T-helper 9 cell (primary cell): ENCODE data around the gene PPP2R2B.

Experiments used
- DNase-seq: peaks from one replicate; pipeline ENCODE4 v3.0.0-alpha.2; 2020

The PPP2R2B gene

GRCh38 chr5:146778795-146779194 is 99.8 kb downstream of the PPP2R2B start:
- no peak for DNase-seq

- DNase-seq, result no peak
Observed at GRCh38 chr5:146778261-146778660, 100.3 kb downstream of the PPP2R2B start.

GRCh38 chr5:146772881-146773466 is 105.6 kb downstream of the PPP2R2B start:
- DNase-seq, result no peak

GRCh38 chr5:146770980-146771379 is 107.6 kb downstream of the PPP2R2B start:
- no peak for DNase-seq

- no peak for DNase-seq
Observed at GRCh38 chr5:146770546-146770945, 108.0 kb downstream of the PPP2R2B start.

GRCh38 chr5:146767534-146767933 is 111.0 kb downstream of the PPP2R2B start:
- DNase-seq, result no peak

- DNase-seq, result no peak
Observed at GRCh38 chr5:146766013-146766412, 112.5 kb downstream of the PPP2R2B start.

GRCh38 chr5:146765089-146765832 is 113.3 kb downstream of the PPP2R2B start:
- DNase-seq, result no peak

GRCh38 chr5:146762830-146763229 is 115.7 kb downstream of the PPP2R2B start:
- DNase-seq, result no peak

- DNase-seq, result no peak
Observed at GRCh38 chr5:146761811-146762210, 116.7 kb downstream of the PPP2R2B start.

GRCh38 chr5:146758938-146759337 is 119.6 kb downstream of the PPP2R2B start:
- DNase-seq, result no peak

- DNase-seq, result no peak
Observed at GRCh38 chr5:146758076-146758475, 120.5 kb downstream of the PPP2R2B start.

- no peak for DNase-seq
Observed at GRCh38 chr5:146756546-146756945, 122.0 kb downstream of the PPP2R2B start.

- DNase-seq, result no peak
Observed at GRCh38 chr5:146755793-146756192, 122.8 kb downstream of the PPP2R2B start.

GRCh38 chr5:146754621-146755020 is 123.9 kb downstream of the PPP2R2B start:
- DNase-seq, result no peak

GRCh38 chr5:146753641-146754040 is 124.9 kb downstream of the PPP2R2B start:
- DNase-seq, result no peak

- DNase-seq, result peak; percentile 34
Observed at GRCh38 chr5:146751781-146752401, 126.7 kb downstream of the PPP2R2B start.

- DNase-seq, result no peak
Observed at GRCh38 chr5:146751054-146751453, 127.5 kb downstream of the PPP2R2B start.

GRCh38 chr5:146748533-146748932 is 130.0 kb downstream of the PPP2R2B start:
- DNase-seq, result no peak

- no peak for DNase-seq
Observed at GRCh38 chr5:146745931-146746577, 132.5 kb downstream of the PPP2R2B start.

- DNase-seq, result no peak
Observed at GRCh38 chr5:146744068-146744745, 134.3 kb downstream of the PPP2R2B start.

GRCh38 chr5:146734936-146735577 is 143.5 kb downstream of the PPP2R2B start:
- DNase-seq, result no peak

GRCh38 chr5:146732962-146733361 is 145.6 kb downstream of the PPP2R2B start:
- DNase-seq, result no peak
